ENCODE measurements around the gene CNPPD1.

CNPPD1 gene

DNA sequence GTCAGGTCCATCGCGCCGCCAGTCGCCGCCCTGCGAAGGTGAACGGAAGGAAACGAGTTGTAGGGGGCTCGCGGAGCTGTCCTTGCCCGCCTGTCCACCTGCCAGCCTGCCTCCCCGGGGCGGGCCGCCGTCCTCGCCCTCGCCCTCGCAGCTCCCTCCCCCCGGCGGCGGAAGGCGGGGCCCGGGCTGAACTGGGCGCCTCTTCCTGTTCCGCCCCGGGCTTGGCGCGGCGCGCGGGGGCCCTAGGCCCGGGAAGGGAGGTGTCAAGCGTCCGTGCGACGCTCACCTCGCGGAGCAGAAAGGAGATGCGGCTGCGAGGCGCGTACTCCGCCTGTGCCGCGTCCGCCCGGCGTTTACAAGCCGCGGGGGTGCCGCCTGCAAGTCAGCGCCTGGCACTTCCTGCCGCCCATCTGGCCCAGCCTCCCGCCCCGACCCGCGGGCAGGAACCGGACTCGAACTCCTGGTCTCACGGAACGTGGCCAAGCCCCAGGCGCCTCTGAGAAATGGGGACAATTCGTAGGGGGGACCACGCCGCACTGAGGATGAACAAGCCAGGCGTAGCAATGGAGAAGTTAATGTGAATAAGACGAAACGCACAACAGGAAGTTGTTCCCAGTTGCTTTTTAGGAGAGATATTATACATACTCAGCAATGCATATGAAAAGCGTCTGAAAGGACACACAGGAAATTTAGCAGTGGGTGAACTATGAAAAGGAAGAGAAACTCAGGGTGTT lies at the start of gene CNPPD1:
Gene CNPPD1, minus strand, starts transcription at position 108 of the 734 bp plus-strand sequence. Its CDS starts 97 bp downstream, at position 11.
- in situ Hi-C loops (cut with HindIII; ENCODE audit: low sequenced_read_pairs) = no loop called here

DNA sequence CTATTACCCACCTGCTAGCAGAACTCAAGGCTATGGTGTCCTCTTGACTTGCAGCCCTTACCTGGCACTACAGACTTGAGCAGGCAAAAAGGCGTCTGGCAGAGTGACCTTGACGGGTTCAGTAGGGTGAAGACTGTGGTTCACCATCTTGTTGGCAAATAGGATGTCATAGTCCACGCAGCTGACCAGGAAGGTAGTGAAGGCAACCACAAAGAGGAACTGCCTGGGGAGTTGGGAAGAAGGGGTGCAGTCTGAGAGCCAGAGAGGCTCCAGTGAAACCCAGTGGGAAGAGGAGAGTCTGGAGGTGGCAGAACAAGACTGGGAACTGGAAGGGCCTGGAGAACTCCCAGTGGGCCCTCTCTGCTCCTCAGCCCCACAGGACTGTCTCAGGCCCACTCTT lies 48.6 kb upstream of the CNPPD1 start:
- in situ Hi-C loops (cut with HindIII; ENCODE audit: low sequenced_read_pairs) = no loop called here

DNA sequence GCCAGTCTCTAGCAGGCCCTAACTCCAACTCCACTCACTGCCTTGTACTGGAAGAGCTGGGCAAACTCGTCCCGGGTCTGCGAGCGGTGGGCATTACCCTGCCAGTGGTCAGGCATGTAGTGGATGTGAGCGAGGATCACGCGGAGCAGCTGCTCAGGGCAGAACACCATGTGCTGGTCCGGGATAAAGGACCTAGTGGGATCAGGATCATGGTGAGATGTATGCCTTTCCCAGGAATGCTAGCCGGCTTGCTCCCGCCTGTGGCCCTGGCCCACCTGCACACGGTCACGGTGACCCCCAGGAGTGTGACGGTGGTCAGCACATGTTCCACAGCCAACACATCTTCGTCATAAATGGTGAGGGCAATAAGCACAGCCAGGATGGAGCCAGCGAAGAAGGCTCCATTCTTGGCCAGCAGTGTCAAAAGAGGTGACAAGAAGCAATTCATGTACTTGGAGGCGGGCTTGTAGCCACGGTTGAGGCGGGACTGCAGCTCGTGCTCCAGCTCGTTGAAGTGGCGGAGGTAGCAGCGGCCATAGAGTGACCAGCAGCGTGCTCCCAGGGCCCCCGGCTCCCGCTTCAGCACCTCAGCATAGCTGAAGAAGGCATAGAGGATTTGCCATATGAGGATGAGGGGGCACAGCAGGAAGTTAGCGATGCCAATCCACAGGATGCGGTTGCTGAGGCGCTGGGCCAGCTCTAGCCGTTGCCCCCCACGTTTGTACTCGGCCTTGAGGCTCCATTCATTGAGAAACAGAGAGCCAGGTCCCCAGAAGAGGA lies 47.3 kb upstream of the CNPPD1 start:
- in situ Hi-C loops (cut with HindIII; ENCODE audit: low sequenced_read_pairs) = no loop called here

DNA sequence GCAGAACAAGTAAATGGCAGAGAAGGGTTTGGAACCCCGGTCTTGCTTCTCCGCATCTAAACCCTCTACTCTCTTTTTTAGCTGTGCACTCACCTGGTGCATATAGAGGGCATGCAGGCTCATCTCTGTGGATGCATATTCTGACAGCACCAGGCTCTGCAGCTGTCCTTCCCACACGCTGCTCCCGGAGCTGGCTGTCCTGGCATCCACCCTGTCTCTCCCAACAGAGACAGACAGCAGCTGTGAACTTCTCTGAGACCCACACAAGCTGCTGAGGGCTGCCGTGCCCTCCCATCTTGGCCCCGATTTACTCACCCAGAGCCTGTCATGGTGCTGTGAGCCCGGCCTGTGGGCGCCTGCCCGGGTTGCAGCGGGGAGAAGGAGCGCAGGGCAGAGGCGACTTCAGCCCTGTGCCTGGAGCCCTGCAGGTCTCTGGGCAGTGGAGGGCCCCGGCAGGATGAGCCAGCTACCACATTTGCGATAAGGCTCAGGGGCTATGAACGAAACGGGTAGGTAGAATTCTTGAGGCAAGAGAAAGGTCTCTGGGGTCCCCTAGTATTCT lies 45.3 kb upstream of the CNPPD1 start:
- in situ Hi-C loops (cut with HindIII; ENCODE audit: low sequenced_read_pairs) = no loop called here

DNA sequence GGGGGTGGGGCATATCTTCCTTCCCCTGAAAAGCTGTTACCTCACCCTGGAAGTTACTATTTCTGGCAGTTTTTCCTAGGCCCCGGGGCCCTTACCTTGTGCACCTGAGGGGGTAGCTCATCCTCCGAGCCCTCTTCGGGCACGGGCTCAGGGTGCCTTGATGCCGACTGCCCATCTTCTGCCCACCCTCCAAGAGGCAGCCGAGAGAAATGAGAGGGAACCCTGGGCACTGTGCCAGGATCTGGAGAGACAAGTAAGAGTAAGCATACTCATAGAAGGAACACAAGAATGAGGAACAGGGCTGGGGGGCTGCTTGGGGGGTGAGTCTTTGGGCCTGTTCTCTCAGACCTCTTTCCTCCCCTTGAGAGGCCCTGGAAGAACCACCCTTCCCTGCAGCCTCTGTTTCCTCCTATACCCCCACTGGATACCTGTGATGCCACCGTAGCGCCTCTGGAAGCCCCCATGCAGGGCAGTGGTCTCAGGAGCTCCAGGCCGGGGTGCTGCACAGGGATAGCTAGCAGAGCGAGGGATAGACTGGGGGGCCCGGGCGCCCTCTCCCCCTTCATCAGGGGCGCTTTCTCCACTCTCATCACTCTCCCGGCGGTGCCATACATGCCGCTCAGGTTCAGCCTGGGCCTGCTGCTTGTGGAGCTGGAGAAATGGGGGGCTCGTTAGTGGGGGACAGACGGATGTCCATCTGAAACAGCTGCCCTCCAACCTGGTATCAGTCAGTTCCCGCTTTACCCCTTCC lies 44.1 kb upstream of the CNPPD1 start:
- in situ Hi-C loops (cut with HindIII; ENCODE audit: low sequenced_read_pairs) = no loop called here

DNA sequence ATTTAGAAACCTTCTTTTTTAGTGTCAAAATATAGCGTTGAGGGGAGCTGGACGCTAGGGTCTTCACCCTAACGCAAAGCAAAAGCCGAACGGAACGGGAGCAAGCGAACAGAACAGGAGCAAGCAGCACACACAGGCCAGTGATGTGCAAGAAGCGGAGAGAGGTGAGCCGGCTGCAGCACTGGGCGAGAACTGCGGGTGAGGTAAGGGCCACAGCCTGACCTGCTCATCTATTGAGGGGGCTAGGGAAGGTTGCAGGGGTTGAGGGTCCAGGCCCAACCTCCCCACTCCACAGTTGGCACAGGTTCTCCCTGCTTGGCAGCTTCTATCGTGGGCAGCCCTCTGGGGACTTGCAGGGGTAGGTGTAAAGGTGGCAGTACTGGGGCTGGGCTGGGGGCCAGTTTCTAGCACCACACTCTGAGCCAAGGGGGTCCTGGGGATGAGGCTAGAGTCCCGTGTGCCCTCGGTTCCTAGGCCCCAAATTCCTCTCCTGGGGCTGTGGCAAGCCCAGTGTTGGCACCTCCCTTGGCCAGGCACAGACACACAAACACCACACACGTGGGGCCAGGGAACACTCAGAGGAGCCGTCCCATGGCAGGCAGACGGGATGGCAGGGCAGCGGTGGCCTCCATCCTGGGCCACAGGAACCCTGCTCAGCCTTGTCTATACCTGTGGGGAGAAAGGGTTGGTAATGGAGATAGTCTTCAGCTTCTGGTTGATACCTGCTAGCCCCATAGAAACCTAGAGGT lies 43.2 kb upstream of the CNPPD1 start:
- in situ Hi-C loops (cut with HindIII; ENCODE audit: low sequenced_read_pairs) = no loop called here

DNA sequence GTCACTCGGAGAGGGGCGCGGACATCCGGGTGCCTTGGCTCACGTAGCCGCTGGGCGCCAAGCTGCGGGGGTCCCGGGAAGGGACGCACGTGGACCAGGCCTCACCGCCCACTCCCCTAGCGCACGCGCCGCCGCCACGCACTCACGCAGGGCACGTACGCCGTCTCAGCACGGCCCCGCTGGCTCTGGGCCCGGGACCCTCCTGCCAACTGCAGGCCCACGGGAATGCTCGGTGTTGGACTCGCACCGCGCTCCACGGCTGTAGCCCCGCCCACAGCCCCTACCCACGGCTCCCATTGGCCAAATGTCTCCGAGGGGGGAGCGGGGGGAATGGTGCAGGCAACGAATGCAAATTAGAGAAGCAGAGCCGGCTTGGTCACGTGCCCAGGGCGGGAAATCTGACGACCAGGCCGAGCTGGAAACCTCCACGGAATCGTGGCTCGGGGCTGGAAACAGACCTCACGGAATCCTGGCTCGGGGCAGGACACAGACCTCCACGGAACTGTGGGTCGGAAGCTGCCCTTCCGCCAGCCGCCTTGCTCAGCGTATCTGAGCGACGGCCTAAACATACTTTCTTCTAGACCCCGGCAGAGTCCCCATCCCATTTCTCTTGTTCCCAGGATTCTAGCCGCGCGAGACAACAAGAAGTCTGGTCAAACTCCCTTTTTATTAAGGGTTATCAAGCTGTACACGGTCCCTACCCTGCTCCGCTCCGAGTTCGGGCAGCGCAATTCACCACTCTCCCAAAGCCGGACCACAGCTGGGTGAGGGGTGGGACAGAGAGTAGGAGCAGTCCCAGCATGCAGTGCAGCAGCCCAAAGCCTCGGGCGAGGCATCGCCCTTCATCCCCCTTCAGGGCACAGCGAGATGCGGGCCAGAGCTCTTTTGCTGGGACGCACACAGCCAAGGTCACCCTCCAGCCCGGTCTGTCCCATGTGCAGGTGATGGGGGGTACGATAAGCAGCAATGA lies 42.3 kb upstream of the CNPPD1 start, which contains the start of gene ABCB6:
Gene ABCB6, minus strand, starts transcription at position 227 of the 970 bp plus-strand sequence. CDS start 285 bp downstream, outside the sequence.
- in situ Hi-C loops (cut with HindIII; ENCODE audit: low sequenced_read_pairs) = no loop called here

DNA sequence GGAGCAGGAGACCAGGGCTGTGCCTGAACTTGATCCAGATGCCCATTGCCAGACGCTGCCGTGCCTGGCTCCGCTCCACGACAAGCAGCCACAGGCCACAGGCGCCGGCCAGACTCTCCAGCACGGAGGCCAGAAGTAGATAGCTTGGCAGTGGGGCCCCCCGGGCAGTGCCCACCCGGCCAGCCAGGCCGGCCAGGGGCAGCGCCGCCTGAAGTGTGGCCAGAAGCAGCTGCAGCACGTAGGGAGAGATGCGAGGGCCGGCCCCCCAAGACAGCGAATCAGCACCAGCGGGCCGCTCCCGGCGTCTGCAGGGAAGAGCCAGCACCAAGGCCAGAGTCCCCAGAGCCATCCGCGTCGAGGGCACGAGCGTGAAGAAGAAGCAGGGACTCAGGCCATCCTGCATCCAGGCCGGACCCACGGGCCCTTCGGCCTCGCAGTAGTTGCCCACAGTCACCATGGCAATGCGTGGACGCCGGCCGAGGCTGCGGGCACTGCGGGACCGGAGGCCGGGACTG lies 41.5 kb upstream of the CNPPD1 start:
- in situ Hi-C loops (cut with HindIII; ENCODE audit: low sequenced_read_pairs) = no loop called here

DNA sequence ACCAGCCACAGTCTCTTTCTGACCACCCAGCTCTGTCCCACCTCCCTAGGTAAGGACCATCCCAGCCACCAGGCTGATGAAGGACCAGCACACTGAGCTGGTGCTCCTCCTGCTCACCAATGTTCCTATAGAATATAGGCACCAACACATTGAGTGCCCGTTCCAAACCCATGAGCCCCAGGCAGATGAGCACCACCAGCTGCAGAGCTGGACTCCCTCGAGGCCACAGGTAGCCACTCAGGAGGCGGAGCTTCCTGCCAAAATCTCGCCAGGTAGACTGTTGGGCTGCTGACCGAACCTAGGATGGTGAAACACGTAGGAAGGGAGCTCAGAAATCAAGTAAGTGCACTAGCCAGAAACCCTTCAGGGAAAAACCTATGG lies 39.8 kb upstream of the CNPPD1 start:
- in situ Hi-C loops (cut with HindIII; ENCODE audit: low sequenced_read_pairs) = no loop called here

DNA sequence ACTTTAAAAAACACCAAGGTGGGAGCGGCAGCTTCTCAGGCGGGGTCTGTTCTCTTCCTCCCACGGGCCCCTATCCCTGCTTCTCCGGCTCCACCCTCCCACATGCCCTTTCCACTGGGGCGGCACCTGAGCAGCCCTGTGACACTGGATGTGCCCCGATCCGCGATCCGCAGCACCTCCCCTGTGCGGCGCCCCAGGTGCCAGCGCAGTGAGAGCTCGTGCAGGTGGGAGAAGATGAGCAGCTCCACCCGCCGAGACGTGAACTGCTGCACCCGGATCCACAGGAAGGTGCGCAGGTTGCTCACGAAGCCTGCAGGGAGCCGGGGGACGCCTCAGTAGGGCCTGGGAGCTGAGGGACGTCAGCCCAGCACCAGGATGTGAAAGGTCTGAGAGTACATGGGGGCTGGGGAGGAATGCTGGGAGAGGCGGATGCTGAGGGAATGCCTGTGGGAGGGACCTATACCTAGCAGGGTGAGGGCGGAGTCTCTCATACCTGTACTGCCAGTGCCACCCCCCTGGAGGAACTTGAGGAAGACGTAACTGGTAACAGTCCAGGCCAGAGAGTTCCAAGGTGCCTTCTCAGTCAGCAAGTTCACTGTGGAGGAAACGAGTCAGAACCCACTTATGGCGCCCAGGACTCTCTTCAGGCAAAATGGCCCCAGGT lies 39.3 kb upstream of the CNPPD1 start:
- in situ Hi-C loops (cut with HindIII; ENCODE audit: low sequenced_read_pairs) = no loop called here

DNA sequence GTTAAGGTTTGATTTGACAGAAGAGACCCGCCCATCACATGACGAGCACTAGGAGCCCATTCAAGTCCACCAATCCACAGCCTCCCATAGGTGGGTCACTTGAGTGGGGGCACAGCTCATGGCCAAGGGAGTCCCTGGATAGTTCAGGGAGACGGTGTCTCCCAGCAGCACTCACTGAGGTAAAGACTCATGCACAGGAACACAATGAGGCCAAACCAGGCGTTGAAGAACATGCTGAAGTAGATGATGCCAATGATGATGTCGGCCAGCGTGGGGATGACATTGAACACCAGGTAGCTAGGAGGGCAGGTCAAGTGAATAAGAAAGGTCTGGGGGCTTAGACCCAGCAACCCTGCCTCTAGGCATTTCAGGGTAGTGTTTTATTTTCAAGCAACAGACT lies 38.1 kb upstream of the CNPPD1 start:
- in situ Hi-C loops (cut with HindIII; ENCODE audit: low sequenced_read_pairs) = no loop called here

DNA sequence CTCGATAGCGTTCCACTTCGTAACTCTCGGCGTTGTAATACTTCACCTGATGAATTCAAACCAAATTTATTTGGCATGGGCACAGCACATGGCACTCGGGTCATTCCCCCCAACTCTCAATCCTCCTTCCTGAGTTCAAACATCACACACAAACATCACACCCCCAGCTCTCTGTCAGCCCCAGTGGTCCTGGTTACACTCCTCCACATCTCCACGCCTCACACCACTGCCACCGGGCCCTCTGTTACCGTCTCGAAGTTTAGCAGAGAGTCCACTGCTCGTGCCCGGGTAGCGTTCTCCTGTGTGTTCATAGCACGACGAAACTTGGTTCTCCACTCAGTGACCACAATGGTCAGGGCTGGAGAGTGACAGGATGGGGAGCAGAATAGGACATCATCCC lies 37.4 kb upstream of the CNPPD1 start:
- in situ Hi-C loops (cut with HindIII; ENCODE audit: low sequenced_read_pairs) = no loop called here

DNA sequence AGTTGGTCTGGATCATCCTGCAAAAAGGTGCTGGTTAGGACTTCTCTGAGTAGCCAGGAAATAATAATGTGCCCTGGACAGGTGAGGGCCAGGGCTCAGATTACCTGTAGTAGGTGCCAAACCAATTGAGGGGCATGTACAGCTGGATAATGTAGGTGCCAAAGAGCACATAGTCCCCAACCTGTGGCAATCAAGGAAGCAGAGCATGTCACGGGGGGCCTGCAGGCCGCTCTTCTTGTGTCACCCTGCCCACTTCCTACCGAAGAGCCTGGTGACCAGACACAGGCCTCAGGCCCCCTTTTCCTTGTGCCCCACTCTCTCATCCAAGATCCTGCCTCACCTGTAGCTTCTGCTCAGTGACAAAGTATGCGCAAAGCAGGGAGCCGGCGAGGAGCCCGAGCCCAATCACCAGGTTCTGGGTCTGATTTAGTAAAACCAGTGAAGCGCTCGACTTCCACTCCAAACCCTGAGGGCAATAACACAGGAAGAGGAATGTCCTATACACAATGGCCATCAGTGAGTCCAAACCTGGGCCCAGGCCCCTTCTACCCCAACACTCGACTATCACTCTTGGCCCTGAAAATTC lies 36.9 kb upstream of the CNPPD1 start:
- in situ Hi-C loops (cut with HindIII; ENCODE audit: low sequenced_read_pairs) = no loop called here

DNA sequence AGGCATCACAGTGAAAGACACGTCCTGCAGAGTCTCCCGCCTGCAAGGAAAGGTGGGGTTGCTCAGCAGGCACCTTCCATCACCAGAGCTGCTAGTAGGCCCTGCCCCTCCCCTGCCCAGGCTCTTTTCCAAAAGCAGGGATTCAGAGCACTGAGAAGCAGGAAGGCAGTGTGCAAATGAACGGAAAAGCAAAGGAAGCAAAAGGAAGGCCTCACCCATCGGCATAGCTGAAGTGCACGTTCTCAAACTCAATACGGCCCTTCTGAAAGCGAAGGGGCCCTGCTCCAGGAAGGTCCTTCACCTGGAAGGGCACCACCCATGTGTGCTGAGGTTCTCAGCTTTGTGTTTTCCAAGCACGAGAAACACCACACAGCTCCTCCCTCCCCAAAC lies 36.3 kb upstream of the CNPPD1 start:
- in situ Hi-C loops (cut with HindIII; ENCODE audit: low sequenced_read_pairs) = no loop called here

DNA sequence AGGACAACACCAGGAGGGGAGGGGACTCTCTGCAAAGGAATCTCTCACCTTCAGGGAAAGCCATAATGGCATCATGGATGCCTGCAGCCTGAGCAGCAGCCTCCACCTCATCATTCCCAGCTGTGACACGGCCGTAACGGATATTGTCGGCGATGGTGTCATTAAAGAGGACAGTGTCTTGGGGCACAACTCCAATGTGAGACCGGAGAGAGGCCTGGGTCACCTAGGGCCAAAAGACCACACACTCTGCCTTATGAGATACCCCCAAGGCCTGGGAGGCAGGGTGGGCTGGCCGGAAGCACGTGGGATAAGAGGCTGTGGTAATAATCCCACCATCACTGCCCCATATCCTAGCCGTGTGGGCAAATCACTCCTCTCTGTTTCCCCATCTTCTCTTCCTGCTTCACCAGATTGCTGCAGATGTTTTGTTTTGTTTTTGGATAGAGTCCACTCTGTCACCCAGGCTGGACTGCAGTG lies 34.2 kb upstream of the CNPPD1 start:
- in situ Hi-C loops (cut with HindIII; ENCODE audit: low sequenced_read_pairs) = no loop called here

DNA sequence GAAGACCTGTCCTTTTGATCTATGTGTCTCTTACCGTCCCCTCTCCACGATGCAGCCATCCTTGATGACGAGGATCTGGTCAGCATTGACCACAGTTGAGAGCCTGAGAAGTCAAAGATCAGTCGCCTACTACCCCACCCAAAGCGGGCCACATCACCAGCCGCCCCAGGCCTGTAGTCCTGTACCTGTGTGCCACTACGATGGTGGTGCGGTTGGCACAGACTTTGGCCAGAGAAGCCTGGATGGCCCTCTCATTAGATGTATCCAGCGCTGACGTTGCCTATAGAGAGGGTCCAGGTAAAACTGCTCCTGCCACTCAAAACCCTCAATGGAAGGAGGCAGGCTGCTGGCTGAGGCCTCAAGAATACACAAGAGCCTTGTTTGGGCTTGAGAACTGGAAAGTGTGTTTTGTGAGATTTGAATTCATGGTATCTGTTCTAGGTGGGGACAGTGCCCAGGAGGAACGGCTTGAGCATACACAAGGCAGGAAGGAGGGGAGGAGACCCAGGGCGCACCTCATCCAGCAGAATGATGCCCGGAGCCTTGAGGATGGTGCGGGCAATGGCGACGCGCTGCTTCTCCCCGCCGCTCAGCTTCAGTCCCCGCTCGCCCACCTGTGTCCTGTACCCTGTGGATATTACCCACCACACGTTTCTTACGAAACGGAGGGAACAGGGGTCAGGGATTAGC lies 33.6 kb upstream of the CNPPD1 start:
- in situ Hi-C loops (cut with HindIII; ENCODE audit: low sequenced_read_pairs) = no loop called here
